AG04449 (cell line): ENCODE measurements around the gene COL13A1.

Experiments
- CTCF ChIA-PET: fragments of 350-600 bp; formaldehyde crosslinking; extraction: SDS; loops from one replicate; lab custom pipeline; 2021; ENCODE audit warnings: antibody characterized with exemption; lab: Yijun Ruan, JAX
- POLR2A ChIA-PET: fragments of 400-600, 350-600 bp; formaldehyde crosslinking; extraction: SDS; loops from one replicate; lab custom pipeline; 2020; ENCODE audit warnings: antibody characterized with exemption, inconsistent platforms; lab: Yijun Ruan, JAX
- DNase-seq: peaks from one replicate; pipeline ENCODE4 v3.0.0-alpha.2; 2010; ENCODE audit warnings: low read depth, low spot score
- H3K4me3 ChIP-seq: 2 replicates; pipeline ENCODE4 v1.5.1; 2011; ENCODE audit warnings: low read depth, mild to moderate bottlenecking, control low read depth, low read length
- TF ChIP-seq, protein P1 (sequence below): IDR thresholded peaks from one replicate; pipeline ENCODE4 v1.5.1; 2011; ENCODE audit warnings: mild to moderate bottlenecking, moderate library complexity, low read length, control low read depth, inconsistent platforms; ENCODE audit not compliant: insufficient read depth; ENCODE audit errors: missing control alignments

The COL13A1 gene

DNA sequence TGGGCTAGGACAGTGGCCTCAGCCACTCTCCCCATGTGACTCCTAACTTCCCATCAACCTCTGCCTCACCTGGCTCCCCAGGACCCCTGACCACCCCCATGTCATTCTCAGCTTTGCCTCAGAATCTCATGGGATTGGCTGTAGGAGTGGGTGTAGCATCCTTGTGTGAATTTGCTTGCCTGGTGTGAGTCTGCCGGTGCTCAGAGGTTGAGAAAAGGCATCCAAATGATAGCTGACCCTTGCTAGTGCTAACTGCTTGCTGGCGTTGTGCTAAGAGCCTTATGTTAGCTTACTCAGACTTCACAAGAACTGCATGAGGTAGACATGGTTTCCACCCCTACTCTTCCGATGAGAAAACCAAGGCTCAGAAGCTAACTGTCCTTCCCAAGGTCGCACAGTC lies 74.2 kb downstream of the COL13A1 start:
- H3K4me3 ChIP-seq, result no peak overlapping the region
- TF ChIP-seq, protein P1, sequence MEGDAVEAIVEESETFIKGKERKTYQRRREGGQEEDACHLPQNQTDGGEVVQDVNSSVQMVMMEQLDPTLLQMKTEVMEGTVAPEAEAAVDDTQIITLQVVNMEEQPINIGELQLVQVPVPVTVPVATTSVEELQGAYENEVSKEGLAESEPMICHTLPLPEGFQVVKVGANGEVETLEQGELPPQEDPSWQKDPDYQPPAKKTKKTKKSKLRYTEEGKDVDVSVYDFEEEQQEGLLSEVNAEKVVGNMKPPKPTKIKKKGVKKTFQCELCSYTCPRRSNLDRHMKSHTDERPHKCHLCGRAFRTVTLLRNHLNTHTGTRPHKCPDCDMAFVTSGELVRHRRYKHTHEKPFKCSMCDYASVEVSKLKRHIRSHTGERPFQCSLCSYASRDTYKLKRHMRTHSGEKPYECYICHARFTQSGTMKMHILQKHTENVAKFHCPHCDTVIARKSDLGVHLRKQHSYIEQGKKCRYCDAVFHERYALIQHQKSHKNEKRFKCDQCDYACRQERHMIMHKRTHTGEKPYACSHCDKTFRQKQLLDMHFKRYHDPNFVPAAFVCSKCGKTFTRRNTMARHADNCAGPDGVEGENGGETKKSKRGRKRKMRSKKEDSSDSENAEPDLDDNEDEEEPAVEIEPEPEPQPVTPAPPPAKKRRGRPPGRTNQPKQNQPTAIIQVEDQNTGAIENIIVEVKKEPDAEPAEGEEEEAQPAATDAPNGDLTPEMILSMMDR, result no peak
- ChIA-PET CTCF (interaction anchor here (1.3 to 2.6 kb wide), 6 partner anchors 9 to 90 kb away, joined by 3 to 8 read pairs (median 4); no protein-coding TSS in a partner anchor), POLR2A (no interaction called here)
- DNase-seq, result no peak

DNA sequence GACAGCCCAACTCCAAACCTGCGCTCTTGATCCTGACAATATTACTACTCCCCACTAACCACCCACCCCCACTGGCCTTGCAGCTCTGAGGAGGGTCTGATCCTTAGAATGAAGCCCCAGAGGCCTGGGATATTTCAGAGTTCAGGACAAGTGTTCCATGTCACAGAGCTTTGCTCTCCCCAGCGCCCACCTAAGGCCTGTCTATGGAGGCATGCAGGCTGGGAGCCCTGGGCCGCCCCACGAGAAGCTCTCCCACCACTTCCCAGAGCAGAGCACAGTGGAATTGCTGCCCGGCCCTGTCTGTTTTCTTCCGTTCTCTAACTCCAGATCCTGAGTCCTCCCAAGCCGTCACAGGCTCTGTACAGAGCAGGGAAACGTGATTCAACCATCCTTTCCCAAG lies 74.6 kb downstream of the COL13A1 start:
- CTCF ChIA-PET, result interaction anchor here (1.3 to 2.6 kb wide), 6 partner anchors 8 to 90 kb away, joined by 3 to 8 read pairs (median 4); no protein-coding TSS in a partner anchor
- POLR2A ChIA-PET, result no interaction called here
- TF ChIP-seq, protein P1, result no peak
- no peak for DNase-seq
- no peak overlapping the region for H3K4me3 ChIP-seq

DNA sequence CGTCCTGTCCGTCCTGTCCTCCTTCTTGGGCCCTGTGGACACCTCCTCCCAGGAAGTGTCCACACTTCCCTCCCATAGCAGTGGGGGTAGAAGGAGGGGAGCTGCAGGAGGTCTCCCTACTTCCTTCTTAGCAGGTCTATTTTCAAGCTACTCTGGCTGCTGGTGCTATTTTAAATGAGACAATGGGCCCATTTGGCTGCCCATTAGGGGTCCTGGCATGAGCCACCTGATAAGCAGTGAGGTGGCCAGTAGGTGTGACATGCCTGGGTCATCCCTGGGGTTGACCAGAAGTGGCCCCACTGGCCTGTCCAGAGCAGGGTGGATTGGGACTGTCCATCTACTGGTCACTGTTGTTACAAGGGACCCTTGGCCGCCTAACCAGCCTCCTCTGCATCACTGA lies 75.2 kb downstream of the COL13A1 start:
- no peak for DNase-seq
- POLR2A ChIA-PET, result no interaction called here
- CTCF ChIA-PET, result interaction anchor here (1.1 to 3.2 kb wide), 6 partner anchors 8 to 90 kb away, joined by 3 to 20 read pairs (median 4); no protein-coding TSS in a partner anchor
- TF ChIP-seq, protein P1, result no peak
- H3K4me3 ChIP-seq, result no peak overlapping the region

DNA sequence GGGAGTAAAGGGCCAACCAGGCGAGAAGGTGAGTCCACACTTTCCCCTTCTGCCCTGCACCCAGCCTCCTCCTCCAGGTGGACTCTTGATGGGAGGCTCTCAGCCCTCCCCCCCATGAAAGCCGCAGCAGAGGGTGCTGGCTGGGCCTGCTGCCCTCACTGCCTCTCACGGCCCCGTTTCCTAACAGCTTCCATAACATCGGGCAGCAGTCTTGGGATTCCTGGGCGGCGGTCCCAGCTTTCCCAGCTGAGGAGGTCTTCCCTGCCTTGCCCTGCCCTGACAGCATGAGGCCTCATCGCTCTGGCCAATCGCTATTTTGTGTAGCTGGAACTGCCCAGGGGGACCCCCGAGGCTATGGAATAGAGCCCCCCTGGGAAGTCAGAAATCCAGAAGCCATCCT lies 76.3 kb downstream of the COL13A1 start:
- POLR2A ChIA-PET, result no interaction called here
- CTCF ChIA-PET, result interaction anchor here (1.1 to 3.2 kb wide), 2 partner anchors 36 to 91 kb away, joined by 5 to 20 read pairs; no protein-coding TSS in a partner anchor
- TF ChIP-seq, protein P1, result no peak
- DNase-seq, result no peak
- no peak overlapping the region for H3K4me3 ChIP-seq

DNA sequence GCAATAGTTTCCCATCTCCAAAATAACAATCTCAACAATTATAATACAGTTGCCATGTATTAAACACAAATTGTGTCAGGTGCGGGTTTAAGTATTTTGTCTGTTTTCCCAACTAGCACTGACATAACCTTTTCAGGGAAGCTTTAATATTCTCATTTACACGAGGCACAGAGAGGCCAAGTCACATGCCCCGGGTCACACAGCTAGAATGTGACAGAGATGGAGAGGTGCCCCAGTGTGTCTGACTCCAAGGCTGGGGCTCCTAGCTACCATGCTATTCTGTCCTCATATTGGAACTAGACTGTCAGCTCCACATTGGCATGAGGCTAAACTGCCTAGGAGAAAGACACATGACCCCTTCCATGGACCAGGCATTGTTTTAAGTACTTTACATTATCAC lies 77.2 kb downstream of the COL13A1 start:
- no peak for DNase-seq
- POLR2A ChIA-PET, result no interaction called here
- CTCF ChIA-PET, result interaction anchor here (0.9 to 3.2 kb wide), 5 partner anchors 9 to 107 kb away, joined by 3 to 20 read pairs (median 7); no protein-coding TSS in a partner anchor
- no peak overlapping the region for H3K4me3 ChIP-seq
- TF ChIP-seq, protein P1, result no peak

DNA sequence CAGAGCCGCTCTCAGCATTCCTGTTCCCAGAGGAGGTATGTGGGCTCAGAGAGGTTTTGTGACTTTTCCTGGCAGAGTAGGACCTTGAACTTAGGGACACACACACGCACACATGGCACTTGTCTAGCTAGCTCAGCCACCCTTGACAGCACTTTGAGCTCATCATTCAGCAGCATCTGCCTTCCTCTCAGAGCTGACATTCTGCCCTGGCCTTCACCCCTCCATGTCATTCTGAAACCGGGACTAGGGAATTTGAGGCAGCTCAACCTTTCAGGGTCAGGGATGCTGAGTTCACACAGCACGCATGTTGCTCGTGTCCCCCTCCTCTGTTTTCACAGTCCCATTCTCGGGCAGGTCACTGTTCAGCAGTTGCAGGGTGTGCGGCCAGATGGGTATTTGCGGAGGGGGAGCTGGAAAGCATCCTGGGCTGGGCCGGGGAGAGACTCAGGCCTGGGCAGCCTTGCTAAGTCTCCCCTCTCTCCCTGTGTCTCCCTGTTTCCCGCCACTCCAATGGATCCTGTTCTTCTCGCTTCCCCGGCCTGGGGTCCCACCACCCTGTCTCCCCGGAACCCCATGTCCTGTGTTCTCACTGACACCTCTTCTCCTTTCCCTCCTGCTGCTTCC lies 78.0 kb downstream of the COL13A1 start:
- TF ChIP-seq, protein P1, result no peak
- ChIA-PET CTCF (interaction anchor here (0.8 to 3.2 kb wide), 5 partner anchors 9 to 80 kb away, joined by 3 to 20 read pairs (median 7); no protein-coding TSS in a partner anchor), POLR2A (interaction anchor here (0.8 kb wide), 1 partner anchor 9 kb away, joined by 3 read pairs; no protein-coding TSS in a partner anchor)
- no peak overlapping the region for H3K4me3 ChIP-seq
- DNase-seq, result no peak
